Activated CD4-positive, alpha-beta T cell treated with anti-CD3 and anti-CD28 coated beads for 48 hours (primary cell): Measurements from ENCODE around the gene JPH2.

ENCODE experiments used
- DNase-seq: peaks from one replicate; pipeline ENCODE4 v3.0.0-alpha.2; 2020

Gene JPH2

DNA sequence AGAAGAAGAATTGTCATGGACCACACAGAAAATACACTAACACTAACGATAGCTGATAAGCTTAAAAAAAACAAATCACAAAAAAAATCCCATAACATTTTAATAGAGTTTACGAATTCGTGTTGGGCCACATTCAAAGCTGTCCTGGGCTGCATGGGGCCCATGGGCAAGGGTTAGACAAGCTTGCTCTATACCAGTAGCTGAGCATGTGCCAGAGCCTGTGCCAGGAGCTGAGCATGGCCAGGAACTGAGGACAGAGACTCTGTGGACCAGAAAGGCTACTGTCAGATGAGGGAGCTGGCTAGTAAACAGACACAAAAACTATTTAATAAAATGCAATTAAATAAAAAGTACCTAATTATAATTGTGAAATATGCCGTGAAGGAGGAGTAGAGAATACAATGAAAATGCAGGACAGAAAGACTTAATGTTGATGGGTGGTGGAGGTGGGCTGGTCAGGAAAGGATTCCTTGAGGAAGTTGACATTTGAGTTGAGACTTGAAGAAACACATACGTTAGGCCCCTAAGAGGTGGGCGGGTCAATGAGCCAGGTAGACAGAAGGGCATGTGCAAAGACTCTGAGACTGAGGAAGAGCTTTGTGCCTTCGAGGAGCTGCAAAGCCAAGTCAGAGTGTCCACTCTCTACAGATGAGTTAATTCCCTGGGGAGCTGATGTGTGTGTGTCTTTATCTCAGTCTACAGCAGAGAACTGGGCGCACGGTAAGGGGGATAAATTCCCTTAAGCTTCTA, 66.1 kb downstream of the JPH2 start:
- DNase-seq: no peak

DNA sequence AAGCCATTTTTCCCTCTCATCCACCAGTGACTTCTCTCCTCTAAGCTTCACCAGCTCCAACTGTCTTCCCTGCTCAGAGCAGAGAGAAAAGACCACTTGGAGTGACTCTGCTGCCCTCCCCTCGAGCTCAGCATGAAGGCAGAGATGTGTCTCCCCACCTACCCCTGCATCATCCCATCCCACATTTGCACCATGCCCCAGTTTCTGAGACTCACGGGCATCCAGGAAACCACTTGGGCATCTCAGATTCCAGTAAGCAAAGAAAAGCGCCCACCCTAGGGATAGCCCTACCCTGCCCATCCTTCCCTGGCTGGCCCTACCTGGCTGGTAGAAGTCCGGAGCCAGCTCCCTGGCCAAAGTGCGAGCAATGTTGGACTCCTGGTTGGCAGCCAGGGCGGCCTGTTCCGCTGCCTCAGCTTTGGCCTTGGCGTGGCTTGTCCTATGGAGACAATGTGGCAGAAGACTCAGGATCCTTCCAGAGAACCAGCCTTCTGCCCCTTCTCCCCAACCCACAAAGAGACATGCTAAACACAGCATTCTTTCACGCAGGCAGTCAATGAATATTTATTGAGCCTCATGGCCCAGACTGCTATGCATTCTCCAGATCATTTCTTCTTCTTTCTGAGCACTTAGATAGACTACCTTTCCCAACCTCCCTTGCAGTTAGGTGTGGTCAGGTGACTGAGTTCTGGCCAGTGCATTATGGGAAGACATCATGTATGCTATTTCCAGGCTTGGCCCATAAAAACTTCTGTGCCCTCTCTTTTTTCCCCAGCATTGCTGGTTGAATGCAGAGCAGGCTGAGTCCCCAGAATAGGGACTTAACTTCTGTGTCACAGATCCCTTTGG, 68.6 kb downstream of the JPH2 start:
- DNase-seq: no peak

DNA sequence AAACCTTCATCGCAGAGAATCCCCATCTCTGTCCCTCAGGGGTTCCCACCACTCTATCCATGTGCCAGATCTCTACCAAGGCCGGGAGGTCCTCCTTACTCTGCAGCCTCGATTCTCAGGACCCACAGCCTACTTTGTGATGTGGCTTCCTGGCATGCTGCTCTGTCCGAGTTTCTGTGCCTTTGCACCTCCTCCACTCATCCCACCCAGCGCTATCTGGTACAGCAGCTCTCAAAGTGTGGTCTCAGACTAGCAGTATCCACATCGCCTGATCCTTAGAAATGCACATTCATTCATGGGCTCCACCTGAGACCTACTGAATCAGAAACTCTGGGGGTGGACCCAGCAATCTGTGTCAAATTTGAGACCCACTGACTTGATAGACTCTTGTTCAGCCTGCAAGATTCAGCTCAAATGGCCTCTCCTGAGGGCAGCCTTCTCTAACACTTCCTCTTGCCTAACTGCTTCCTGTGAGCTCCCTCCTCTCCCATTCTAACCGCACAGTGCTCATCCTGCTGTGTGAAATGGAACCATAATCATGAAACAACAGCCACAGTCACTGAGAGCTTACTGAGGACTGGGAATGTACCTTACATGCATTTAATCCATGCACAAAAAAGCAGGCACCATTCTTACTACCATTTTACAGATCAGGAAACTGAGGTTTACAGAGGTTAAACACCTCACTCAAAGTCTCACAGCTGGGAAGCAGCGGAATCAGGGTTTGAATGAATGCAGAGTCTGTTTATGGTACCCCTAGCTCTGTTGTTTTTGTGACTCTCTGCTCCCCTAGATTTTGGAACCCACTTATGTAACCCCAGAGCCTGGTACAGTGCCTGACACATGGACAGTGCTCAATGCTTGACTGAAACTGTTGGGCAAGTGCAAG, 69.4 kb downstream of the JPH2 start:
- DNase-seq: no peak

DNA sequence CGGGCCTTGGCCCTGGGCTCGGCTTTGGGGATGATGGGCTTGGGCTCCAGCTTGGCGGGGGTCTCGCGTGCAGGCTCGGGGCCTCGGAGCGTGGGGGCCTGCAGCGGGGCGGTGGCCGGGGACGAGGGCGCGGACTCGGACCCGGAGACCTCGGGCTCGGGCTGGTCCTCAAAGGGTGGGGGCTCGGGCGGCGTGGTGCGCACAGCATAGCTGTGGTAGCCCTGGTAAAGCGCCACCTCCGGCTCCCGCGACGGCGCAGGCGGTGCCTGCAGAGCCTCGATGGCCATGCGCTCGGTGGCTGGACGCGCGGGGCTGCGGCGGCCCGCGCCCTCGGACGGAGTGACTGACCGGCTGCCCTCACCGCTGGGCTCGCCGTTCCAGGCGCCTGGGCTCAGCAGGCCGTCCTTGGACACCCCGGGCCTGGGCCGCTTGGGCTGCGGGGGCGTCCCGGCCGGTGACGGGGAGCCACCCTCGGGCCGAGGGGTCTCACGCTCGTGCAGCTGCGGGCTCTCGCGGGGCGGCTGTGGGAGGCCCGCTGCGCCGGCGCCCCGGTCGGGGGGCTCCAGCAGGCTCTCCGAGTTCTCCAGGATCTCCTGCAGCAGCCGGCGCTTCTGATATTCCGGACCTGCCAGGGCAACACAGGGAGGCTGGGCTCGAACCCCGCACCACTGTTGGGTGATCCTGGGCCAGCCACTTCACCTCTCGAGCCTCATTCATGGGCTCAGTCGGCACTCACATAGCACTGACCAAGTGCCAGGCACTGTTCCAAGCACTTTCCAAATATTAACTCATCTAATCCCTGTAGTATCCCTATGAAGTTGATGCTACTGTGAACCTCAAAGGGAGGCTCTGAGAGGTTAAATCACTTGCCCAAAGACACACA, 71.0 kb downstream of the JPH2 start:
- no peak for DNase-seq

DNA sequence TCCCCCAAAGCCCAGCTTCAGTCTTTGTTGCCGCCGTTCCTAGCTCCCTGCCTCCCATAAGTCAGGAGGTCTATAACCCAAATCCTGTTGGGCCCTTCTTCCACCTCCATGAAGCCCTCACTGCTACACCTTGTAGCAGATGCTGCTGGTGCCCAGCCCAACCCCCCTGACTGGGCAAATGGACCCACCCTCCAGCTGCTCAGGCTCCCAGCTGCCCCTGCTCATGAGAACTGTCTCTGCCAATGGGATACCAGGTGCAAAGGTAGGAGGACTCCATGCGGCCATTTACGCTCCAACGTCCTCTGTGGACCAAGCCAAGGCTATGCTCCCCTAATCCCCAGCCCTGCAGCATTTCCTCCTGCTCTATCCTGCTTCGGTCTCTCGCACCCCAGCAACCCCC, 71.8 kb downstream of the JPH2 start:
- no peak for DNase-seq

DNA sequence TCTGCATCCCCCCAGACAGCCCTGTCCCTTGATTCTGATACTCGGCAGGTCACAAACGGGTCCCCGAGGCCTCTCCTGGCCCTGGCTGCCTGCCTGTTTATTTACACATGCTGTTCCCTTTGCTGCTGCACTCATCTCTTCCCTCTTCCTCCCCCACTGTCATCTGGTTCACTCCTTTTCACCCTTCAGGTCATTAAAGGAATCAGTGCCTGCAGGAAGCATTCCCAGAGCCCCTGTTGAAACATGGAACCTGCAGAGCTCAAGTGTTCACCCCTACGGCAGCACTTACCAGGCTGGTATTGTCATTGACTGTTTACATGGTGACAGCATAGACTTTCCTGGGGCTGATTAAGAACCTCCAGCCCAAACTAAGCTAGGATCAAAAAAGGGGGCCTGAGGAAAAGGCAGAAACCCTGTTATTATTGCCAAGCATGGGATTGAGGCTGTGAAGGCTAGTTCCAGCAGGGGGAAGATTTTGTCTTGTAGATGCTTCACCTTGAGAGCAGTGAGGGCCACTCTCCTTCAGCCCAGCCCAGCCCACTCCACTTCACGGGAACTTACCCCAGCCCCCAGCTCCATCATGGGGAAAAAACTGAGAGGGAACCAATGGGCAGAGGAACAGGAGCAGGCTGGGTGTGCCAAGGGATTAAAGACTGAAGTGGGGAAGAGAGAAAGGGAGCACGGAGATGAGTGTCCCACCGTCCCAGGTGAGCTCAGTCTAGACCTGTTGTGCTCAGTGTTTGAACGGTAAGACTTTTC, 73.2 kb downstream of the JPH2 start:
- no peak for DNase-seq

DNA sequence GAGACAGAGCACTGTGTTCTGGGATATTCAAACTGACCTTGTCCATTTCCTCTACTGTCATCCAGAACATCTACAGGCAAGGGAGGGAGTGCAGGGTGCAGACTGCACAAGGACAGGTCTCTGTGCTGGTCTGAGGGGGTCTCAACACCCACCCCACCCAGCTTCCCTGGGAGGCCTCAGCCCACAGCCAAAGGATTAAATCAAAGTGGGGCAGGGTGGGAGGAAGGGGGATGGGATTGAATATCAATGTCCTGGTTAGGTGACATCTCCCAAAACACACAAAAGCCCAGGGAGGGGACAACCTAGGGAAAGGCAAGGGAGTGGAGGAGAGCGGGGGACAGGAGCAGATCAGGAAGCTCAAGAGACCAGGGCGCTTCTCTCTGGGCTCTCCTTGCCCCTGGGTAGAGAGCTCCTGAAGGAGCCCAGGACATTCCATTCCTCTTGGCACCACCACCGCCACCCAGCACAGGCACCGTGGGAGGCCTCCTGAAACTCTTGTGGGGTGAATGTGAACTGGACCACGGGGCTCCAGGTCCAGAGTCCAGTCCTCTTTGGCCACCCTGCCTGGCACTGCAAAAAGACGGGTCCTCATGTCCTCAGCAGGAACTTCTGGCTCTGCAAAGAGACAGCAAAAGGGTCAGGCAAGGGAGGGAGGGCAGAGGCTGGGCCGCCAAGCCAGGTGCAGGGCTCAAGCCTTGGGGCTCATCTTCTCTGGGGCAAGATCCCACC, 73.9 kb downstream of the JPH2 start:
- DNase-seq: no peak

DNA sequence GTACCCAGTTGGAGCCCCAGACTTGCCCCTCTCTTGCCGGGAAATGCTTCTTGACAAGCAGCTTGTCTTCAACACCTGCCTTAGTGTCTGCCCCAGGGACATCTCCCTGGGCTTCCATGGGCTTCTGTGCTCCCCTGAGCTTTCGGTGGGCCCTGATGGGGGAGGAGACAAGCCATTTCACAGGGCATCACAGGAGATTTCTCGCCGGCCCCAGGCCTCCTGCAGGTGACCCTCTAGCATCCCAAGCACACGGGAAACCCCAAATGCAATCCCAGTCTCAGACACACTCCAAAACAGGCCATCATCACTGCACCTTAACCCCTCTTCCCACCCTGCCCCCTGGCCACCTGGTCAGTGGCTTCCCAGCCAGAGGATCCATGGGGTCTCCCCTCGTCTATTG, 74.5 kb downstream of the JPH2 start:
- DNase-seq: no peak

DNA sequence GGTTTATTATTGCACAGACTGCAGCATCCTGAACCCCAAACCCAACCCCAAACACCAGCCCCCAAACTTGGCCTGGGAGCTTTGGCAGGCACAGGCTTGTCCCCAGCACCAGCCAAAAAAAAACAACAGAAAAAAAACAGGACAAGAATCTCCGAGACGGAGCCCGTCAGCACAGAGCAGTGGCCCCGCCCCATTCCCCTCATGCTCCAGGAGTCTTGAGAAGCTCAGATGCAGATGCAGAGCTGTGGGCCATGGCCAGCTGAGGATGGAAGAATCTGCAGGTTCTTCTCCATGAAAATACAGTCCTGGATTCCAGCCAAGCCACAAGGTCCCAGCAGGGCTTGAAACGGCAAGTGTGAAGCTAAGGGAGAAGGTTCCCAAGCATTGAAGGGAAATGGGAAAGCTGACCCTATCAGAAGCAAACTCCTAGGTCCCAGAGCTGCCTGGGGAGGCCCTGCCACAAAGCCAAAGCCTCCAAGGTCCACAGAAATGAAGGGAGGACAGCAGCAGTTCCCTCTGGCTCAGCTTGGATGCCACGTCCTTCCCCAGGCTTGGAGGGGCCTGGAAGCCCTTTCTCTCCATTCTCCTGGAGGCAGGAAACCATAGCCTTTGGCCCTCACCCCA, 75.2 kb downstream of the JPH2 start:
- DNase-seq: no peak

DNA sequence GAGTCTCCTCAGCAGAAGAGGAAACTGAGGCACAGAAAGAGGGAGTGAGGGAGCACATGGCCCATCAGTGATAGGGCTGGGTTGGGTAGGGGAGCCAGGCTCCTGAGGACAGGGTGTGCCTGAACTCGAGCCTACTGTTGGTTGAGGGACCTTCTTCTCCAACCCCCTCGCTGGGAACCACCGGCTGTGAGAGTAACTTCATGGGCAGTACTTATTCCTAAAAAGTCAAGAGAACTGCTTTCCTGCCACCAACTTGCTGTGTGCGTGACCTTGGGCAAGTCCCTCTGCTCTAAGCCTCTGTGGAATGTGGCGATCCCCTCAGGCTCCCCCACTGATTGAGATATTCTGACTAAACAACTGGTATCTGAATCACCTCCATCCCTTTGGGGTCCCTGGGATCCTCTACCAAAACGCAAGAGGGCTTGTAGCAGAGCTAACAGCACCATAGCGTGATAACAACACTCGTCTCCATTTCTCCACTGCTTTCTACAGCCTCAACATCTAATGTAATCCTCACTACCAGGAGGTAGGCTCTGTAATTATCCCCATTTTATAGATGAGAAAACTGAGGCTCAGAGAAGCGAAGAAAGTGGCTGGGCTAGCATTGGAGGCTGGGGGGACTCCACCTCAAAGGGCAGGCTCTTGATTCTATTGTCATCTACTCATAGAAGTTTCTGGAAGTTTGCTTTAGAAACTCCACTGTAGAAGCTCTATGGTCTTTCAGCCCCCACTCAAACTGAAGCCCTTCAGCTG, 76.0 kb downstream of the JPH2 start:
- no peak for DNase-seq

DNA sequence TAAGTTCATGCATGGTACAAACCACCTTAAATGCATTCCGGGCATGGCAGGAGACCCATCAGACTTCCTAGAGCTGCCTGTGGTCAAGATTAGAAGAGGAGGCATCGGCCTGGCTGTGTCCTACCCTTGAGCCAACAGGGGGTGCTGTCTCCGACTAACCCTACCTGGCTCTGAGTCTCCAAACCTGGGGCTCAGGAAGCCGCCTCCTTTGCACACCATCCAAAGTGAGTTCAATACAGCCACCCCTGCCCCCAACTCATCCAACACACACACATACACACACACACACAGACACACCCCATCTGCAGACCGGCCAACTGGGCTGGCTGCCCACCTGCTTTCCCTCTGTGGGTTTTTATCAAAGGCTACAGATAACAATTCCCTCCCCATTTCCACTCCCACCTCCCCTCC, 77.0 kb downstream of the JPH2 start:
- peak; percentile 20 for DNase-seq

DNA sequence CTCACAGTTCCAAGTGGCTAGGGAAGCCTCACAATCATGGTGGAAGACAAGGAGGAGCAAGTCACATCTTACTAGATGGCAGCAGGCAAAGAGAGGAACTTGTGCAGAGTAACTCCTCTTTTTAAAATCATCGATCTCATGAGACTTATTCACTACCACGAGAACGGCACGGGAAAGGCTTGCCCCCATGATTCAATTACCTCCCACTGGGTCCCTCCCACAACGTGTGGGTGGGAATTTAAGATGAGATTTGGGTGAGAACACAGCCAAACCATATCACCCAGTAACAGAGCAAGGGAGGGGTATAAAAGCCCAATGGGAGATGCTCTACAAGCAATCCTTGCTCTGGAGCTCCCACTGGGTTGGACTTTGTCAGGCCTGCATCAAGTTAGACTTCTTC, 80.4 kb downstream of the JPH2 start:
- DNase-seq: no peak

DNA sequence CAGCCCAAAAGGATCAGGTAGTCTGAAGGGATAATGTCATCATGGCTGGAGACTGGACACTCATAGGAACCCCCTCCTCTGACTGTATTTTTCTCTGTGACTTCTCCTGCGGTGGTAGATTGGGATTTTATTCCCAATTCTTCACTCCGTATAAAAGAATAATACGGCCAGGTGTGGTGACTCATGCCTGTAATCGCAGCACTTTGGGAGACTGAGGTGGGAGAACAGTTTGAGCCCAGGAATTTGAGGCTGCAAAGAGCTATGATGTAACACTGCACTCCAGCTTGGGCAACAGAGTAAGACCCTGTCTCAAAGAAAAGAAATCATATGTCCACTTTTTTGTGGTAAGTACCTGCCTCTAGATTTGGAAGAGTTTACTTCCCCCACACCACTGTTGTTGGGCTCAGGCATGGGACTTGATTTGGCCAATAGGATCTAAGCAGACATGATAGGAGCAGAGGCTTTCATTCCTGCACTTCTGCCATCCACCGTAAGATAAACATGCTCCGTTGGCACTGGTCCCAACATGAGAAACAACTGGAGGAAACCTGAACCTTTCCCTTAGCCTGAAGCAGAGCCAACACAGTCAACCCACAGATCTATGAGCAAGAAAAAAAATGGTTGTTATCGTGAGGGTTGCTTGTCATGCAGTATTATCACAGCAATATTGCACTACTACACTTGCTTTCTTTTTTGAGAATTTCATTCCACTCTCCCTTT, 82.0 kb downstream of the JPH2 start:
- no peak for DNase-seq

DNA sequence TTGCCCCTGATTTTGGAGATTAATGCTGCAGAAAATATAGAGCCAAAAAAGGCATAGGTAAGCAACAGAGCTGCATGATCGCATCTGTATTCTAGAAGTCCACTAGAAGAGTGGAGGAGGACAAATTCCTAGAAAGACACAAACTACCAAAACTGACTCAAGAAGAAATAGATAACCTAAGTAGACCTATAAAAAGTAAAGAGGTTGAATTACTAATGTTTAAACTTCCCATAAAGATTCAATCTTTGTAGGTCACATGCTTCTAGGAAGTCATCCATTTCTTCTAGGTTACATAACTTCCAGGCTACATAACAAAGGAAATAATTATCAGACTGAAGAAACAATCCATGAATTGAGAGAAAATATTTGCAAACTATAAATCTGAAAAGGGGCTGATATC, 84.4 kb downstream of the JPH2 start:
- DNase-seq: no peak

DNA sequence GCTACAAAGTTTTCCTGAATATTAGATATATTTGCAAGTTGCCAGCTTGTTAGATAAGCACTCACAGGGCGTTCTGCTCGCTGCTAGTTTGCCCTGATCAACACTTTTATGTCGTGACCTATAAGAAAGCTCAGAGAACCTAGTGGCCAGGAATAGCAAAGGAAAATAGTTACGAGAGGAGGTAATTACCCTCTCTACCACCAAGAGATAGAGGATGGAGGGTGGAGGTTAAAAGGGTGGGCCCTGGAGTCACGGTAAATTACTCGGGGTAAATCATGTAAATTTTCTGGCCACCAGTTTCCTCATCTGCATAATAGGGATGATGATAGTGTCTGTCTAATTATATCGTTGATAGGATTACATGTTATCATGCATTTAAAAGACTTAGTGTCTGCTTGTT, 87.2 kb downstream of the JPH2 start:
- DNase-seq: no peak

DNA sequence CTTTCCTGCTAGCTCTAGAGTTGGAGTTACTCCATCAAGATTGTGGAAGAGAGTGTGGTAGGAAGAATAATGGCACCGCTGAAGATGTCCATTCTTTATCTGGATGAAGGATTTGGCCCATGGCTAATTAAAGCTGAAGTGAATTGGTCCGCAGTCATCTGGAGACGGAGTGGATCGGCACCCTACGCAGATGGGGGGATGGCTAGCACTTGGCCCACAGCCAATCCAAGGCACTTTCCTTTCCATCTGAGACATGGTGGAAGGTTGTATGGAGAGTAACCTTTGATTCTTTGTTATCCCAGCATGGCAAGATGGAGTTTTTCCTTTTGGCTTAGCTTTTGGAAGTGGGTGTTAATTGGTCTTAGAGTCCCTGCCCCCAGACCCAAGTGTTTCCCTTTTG, 88.3 kb downstream of the JPH2 start:
- no peak for DNase-seq

DNA sequence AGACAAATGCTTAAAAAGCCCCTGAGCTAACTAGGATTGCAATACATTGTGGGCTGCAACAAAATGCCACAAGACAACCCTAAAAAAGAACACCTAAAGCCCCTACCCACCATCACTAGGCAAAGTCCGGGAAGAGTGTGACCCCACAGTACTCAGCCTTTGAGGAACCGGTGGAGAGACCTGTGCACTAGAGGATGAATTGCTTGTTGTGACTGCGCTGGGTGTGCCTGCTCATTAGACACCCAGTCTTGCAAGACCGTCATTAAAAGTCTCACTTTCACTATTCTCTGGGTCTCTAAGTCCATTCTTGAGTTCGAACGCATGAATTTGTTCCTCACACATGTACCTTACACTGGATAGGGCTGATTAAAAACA, 88.7 kb downstream of the JPH2 start:
- no peak for DNase-seq

DNA sequence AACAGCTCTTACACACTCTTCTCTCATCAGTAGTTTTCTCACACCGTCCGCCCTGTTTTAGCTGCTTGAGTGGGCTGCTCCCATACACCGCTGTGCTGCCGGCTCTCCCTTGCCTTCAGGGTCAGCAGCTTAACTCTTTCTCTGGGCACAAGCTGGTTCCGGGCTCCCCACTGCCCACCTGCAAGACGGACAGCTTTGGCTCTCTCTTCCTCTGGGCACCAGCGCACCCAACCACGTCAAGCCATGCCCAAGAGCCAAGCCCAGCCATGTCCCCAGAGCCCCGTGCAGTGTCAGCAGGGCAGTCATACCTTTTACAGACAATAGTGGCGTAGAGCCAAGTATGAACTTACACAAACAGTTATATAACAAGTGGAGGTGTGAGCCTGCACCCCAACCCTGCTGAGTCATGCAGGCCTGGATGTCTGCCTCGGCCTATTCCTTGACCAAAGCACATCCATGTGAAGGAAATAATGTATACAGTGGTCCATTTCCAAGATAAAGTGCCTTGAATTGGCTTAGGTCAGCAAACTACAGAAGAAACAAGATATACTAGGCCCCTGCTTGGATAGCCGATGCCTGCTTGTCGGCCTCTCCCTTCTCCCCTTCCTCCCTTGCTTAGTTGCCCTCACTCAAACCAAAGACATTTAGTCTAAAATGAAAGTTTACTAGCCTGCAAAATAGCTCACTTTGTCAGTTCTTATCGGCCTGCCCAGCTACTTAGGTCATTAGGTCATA, 89.3 kb downstream of the JPH2 start:
- DNase-seq: no peak
